Femur (tissue), 1 donor: ENCODE results near the gene PDE7B.

Source experiments
- DNase-seq: peaks from one replicate; pipeline ENCODE4 v3.0.0-alpha.2; 2017

PDE7B gene

DNA sequence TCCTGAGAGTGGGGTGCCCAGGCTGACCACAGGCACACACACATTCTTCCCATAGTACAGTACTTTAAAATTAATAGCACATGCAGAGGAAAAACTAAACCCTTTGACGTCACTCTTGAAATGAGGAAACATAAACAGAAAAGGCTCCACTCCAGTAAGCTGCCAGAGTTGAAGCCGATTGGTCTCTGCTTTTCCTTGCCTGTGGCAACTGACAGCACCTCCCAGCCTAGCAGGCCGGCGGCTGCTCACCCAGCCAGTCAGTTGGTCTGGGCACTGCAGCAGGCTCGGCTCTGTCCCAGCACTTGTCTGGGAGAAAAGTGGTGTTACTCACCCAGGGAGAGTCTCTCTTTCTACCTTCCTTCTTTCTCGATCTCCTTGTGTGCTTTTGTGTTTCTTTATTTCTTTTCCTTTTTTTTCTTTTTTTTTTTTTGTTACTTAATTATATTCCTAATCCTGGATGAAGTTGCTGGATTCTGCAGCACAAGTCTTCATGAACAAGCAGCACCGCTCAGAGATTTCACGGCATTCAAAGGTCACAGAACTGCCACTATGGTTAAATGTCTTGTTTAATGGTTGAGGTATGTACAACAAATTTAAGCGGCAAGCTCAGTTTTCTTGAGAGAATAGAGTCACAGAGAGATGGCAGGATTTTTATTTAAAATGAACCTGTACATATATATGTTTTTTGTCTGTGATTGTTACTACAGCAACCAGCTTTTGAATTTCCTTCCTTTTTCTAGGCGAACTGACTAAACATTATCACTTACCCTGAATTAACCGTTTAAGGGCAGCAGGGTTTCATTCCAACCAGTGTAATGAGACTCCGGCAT, at the start of gene PDE7B:
PDE7B (plus strand) TSS at position 260 of the 830 bp plus-strand sequence.
- DNase-seq, result peak; percentile 93

- DNase-seq, result no peak
Measured at GRCh38 chr6:135801755-135802465, 49.6 kb upstream of the PDE7B start.

DNA sequence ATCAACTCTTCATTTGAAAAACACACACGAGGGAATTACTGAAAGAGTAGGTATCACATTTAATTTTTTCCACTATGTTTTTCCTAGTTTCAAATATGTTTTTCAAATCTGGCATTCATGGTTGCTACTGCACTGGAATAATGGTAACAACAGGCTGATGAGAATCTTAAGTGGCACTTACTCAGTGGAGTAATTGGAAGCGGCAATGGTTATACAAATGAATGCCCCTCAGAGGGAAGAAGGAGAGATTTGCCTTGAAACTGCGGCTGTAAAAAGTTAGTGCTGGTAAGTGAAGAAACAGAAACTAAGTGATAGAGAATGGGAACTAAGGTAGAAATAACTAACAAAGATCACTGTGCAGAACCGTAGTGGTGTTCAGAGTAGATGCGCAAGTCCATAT, 41.0 kb upstream of the PDE7B start:
- no peak for DNase-seq

DNA sequence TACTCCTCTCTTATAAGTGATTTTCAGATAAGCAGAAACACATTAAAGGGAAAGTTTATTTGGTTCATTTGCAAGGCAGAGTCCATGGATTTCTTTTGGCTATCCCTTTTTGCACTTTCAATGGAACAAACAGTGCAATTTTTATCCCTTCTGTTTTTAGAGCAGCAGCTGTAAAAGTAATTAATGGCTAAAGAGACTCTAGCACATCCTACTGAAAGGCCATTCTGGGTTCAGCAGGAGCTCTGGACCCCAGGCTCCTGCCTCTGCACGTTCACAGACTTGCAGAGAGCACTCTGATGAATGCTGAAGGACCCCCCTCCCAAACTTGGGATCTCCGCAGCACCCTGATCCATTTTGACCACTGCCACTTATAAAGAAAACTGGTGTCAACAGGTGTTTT, 40.3 kb upstream of the PDE7B start:
- no peak for DNase-seq

DNA sequence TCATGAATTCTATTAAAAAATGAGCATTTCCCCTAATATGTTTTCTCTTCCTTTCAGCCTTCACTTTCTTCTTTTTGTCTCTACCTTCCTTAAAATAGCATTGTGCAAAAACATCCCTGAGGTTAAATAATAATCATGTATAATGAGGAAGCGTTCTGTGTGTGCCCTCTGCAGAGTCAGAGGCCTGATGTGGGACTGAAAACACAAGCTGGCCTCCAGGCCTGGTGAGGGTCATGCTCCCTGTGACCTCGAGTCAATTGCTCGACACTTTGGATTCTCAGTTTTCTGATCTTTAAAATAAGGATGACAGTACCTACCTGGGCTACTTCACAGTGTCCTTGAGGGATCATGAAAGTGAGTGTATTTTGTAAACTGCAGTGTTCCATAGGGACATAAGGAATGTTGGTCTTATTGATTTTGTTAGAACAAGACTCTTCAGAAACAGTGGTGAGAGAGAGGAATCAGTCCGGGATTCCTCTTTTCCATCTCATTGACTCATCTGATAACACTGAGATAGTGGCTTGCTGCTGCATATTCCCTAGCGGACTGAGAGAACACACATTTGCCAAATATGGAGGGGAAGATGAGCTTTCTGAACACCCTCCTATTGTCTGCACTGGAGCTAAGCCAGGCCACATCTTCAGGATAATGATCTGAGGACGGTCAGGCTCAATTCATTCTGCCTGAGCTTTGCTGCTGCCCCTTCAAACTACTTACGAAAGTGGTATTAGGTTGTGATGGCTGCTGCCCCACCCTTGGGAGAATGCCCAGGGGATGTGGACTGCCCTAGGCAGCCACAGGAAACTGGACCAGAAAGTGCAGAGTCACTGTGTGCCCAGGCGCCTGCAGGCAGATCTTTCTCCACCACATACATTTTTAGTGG, 39.6 kb upstream of the PDE7B start:
- peak; percentile 68 for DNase-seq

GRCh38 chr6:135813401-135813800, 38.1 kb upstream of the PDE7B start:
- DNase-seq, result peak; percentile 61

DNA sequence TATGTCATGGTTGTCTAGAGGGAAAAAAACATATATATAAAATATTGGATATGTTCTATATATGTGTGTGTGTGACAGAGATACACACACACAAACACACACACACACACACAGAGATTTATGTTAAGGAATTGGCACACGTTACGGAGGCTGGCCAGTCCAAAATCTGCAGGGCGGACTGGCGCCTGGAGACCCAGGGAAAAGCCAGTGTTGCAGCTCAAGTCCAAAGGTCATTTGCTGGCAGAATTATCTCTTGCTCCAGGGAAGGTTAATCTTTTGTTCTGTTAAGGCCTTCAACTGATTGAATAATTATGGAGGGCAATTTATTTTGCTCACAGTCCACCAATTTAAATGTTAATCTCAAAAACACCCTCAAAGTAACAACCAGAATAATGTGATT, 37.5 kb upstream of the PDE7B start:
- DNase-seq, result no peak

DNA sequence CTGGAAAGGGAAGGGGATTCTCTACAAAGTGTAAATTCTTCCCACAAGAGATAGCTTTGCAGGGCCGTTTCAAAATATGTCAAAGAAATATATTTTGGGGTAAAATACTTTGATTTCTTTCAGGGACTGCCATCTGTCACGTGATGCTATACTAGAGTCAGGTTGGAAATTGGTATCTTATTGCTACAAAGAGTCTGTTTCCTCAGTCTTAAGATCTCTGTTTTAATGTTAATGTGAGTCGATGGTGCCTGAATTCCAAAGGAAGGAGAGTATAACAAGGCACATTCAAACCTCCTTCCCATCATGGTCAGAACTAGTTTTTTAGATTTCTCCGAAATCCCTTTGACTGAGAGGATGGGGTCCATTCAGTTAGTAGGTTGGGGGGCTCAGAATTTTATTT, 36.3 kb upstream of the PDE7B start:
- DNase-seq, result no peak

- DNase-seq, result no peak
Measured at GRCh38 chr6:135817035-135817434, 34.5 kb upstream of the PDE7B start.

- no peak for DNase-seq
Measured at GRCh38 chr6:135819665-135820064, 31.8 kb upstream of the PDE7B start.

GRCh38 chr6:135820340-135820739, 31.2 kb upstream of the PDE7B start:
- DNase-seq, result peak; percentile 43

- DNase-seq, result no peak
Measured at GRCh38 chr6:135823851-135824250, 27.6 kb upstream of the PDE7B start.

DNA sequence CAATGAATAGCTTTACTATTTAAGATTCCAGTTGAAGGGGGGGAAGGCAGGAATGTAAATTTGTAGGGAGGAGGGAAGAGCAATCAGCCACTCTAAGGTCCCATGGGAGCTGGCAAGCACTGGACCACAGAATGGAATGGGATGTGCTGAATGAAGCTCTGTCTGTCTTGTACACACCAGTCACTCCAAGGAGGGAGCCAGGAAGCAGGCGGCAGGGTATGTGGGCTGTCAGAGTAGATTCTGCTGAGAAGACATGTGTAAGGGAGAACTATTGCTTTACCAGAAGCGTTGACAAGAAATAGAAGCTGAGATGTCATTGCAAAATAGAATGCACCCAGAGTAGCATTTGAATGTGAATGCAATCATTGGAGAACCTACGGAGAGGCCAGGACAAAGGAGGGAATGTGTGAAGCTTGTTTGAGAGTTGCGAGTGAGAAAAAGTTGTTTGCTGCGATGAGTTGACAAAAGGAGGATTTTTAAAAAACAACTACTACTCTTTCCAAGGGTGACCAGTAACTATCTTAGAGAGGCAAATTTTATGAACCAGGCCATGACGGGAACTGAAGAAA, 25.2 kb upstream of the PDE7B start:
- DNase-seq, result no peak

GRCh38 chr6:135828021-135828420, 23.5 kb upstream of the PDE7B start:
- no peak for DNase-seq

- DNase-seq, result no peak
Measured at GRCh38 chr6:135830452-135830881, 21.0 kb upstream of the PDE7B start.

DNA sequence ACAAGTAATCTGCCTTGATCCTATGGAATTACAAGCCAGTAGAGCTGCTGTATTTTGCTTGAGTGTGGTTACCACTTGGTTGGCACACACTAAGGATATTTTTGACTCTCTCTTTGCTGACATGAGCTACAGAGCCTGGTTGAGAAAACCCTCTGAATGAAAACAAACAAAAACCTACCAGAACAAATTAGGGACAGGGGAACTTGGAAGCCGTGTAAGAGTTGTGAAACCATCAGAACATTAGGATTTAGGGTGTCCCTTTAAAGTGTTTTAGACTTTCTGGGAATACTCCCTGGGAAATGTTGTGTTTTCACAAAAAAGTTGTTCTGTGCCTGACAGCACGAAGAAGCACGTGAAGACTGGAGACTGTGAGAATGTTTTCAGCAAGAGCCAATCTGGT, 20.5 kb upstream of the PDE7B start:
- no peak for DNase-seq

- DNase-seq, result no peak
Measured at GRCh38 chr6:135832166-135832565, 19.3 kb upstream of the PDE7B start.

DNA sequence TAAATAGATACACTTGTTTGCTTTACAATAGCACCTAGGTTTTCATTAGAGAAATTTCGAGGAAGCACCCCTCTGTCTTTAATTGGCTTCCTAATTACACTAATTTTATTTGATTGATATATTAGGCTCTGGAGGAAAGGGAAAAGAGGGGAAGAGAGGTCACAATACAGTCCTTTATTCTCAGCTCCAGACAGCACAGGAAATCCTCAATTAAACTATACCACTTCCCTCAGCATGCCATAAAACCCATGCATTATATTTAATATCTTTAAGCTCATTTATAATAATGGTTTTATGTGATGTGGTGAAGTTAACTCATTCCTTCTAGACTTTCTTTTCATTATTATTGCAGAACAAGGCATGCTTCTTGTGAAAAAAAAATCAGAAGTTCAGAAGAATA, 17.7 kb upstream of the PDE7B start:
- DNase-seq, result no peak

GRCh38 chr6:135837735-135838449, 13.6 kb upstream of the PDE7B start:
- no peak for DNase-seq

GRCh38 chr6:135839121-135839520, 12.4 kb upstream of the PDE7B start:
- DNase-seq, result no peak

DNA sequence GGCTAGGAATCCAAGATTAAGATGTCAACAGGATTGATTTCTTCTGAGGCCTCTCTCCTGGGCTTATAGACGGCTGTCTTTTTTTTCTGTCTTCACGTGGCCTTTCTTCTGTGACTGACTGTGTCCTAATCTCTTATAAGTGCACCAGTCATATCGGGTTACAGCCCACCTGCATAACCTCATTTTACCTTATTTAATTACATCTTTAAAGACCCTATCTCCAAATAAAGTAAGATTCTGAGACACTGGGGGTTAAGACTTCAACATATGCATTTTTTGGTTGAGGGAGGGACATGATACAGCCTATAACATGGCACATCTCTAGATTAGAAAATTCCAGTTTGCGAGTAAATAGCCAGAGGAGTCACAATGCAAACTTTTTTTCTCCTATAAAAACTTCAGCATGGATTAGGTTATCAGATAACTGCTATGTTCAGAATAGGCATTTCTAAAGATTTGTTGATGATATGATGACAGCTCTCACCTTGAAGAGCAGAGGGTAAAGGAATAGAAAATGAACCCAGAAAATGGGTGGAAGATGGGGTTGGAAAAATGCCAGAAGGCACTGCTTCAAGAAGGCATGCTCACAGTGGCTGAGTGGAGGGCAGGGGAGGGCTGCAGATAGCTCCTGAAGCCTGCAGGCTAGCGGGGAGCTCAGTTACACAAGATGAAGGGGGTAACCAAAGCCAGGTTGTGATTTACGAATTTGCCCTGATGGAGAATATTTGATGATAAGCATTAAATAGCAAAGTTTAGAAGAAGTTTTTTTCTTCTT, 8.7 kb upstream of the PDE7B start:
- no peak for DNase-seq
